Panc1 (cell line): ENCODE measurements around the gene SLC22A16. TPM values are rescaled to one million over a fixed set of nuclear protein-coding genes. Genes with fewer than 3 reads are reported as not detected.

Experiments
- ATAC-seq: fragments of 200-7000 bp; cut with Tn5 transposase; 2 replicates; pipeline ENCODE4 v1.9.1; 2020; ENCODE audit warnings: mild to moderate bottlenecking, moderate library complexity
- BruUV-seq: library from RNA; stranded (reverse); fragments of 400-500 nt; replicated peaks from 2 replicates; lab custom pipeline; 2021; lab: Mats Ljungman, UMichigan
- CTCF ChIA-PET: fragments of 300-600 bp; sonication (Branson Sonifier 250); formaldehyde crosslinking; loops from one replicate; lab custom pipeline; 2022; ENCODE audit warnings: antibody characterized with exemption; lab: Charles Lee
- POLR2A ChIA-PET: fragments of 300-600 bp; sonication (Branson Sonifier 250); formaldehyde crosslinking; loops from one replicate; lab custom pipeline; 2022; ENCODE audit warnings: antibody characterized with exemption; lab: Charles Lee
- DNase-seq: peaks from one replicate; pipeline ENCODE4 v3.0.0-alpha.2; 2010; ENCODE audit warnings: low read depth, low spot score
- H3K27ac ChIP-seq: 2 replicates; pipeline ENCODE4 v1.5.1; 2011; ENCODE audit warnings: mild to moderate bottlenecking, low read length, inconsistent platforms
- H3K27me3 ChIP-seq: fragments of 200-500 bp; sonication (Bioruptor generic); 2 replicates; pipeline ENCODE4 v1.6.0; 2014; ENCODE audit warnings: low read length, inconsistent platforms; ENCODE audit not compliant: control insufficient read depth, insufficient read depth
- H3K36me3 ChIP-seq: fragments of 200-500 bp; sonication (Bioruptor generic); 2 replicates; pipeline ENCODE4 v1.5.1; 2014; ENCODE audit warnings: inconsistent platforms, mild to moderate bottlenecking, low read length, moderate library complexity; ENCODE audit not compliant: control insufficient read depth, insufficient read depth
- H3K4me1 ChIP-seq: 2 replicates; pipeline ENCODE4 v1.5.1; 2011; ENCODE audit warnings: inconsistent platforms, mild to moderate bottlenecking, low read length, moderate library complexity; ENCODE audit not compliant: control insufficient read depth, insufficient read depth
- H3K4me3 ChIP-seq, 2 experiments: 2 replicates each; pipeline ENCODE4 v1.5.1; 2011 to 2012; ENCODE audit warnings: low read depth in 2 of 2, low read length in 2 of 2, mild to moderate bottlenecking in 2 of 2, inconsistent platforms in 1 of 2, moderate library complexity in 1 of 2
- H3K9me3 ChIP-seq: fragments of 200-500 bp; sonication (Bioruptor generic); 2 replicates; pipeline ENCODE4 v1.5.1; 2014; ENCODE audit warnings: low read depth, mild to moderate bottlenecking, inconsistent platforms, low read length, moderate library complexity; ENCODE audit not compliant: control insufficient read depth, insufficient read depth
- CTCF ChIP-seq: fragments of 450-650 bp; IDR thresholded peaks from 2 replicates; pipeline ENCODE4 v1.5.1; 2017; ENCODE audit warnings: mild to moderate bottlenecking
- POLR2AphosphoS5 ChIP-seq: IDR thresholded peaks from 2 replicates; pipeline ENCODE4 v1.6.1; 2012; ENCODE audit warnings: mild to moderate bottlenecking, low read depth, low read length, moderate library complexity
- REST ChIP-seq, 2 experiments: IDR thresholded peaks; 2 replicates each; pipeline ENCODE4 v1.6.1; 2011 to 2012; ENCODE audit warnings: low read depth in 2 of 2, control low read depth in 1 of 2, low read length in 1 of 2, mild to moderate bottlenecking in 1 of 2, moderate library complexity in 1 of 2; ENCODE audit not compliant: insufficient read depth in 1 of 2
- SIN3A ChIP-seq: IDR thresholded peaks from 2 replicates; pipeline ENCODE4 v1.6.1; 2012; ENCODE audit warnings: low read depth, mild to moderate bottlenecking, low read length, moderate library complexity, borderline replicate concordance; ENCODE audit not compliant: insufficient read depth
- TCF7L2 ChIP-seq: IDR thresholded peaks from 2 replicates; pipeline ENCODE4 v1.6.1; 2011; ENCODE audit warnings: mild to moderate bottlenecking, low read depth, low read length, inconsistent platforms
- in situ Hi-C: cut with HindIII; loops from 2 replicates; pipeline ENCODE4 v1.10.0; 2016; ENCODE audit warnings: low sequenced_read_pairs, low pct_unique_long_range_greater_than_20kb
- intact Hi-C: fragments of 100-400 bp; cut with micrococcal nuclease; formaldehyde crosslinking; loops from one replicate; pipeline ENCODE4 v1.10.0; 2022; ENCODE audit not compliant: unreplicated experiment
- total RNA-seq: library from RNA; stranded (reverse); gene quantifications from one replicate; pipeline ENCODE4 v1.2.1, GENCODE V29; 2021; ENCODE audit not compliant: unreplicated experiment

Gene SLC22A16
- total RNA-seq, 1 experiment from 2014 or later, result not detected

DNA sequence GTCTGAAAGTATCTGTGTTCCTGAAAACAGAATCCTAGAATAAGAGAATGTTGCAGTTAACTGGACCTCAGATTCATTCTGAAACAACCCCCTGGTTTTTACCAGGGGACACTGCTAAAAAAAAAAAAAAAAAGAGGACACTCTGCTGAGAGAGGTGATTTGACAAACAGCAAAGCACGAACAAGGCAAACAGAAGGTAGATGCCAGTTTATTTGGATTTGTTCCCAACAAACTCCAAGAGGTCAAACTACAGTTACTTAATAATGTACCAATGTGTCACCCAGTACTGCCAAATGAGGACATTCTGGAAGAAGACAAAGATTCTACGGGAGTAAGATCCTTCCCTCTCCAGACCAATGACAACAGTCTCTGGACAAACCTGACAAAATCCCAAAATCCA lies 40.6 kb upstream of the SLC22A16 start:
- no peak for ATAC-seq
- H3K4me3 ChIP-seq, result no peak overlapping the region
- BruUV-seq, result no TSS peak
- intact Hi-C loops, result no loop called here
- H3K4me1 ChIP-seq, result no peaks in the 10 kb centered on the region
- POLR2A ChIA-PET, result no interaction called here
- CTCF ChIA-PET, result no interaction called here
- H3K9me3 ChIP-seq, result no peaks in the 10 kb centered on the region
- in situ Hi-C loops, result no loop called here
- TF ChIP-seq SIN3A (no peak), CTCF (no peak), POLR2AphosphoS5 (no peak), TCF7L2 (no peak), REST (IDR thresholded peaks at IDR 0.05; ENCODE audit: insufficient read depth in 1 of 2, low read depth in 2 of 2, low read length in 1 of 2) (no peak)
- no peaks in the 10 kb centered on the region for H3K36me3 ChIP-seq
- no peaks in the 10 kb centered on the region for H3K27me3 ChIP-seq
- H3K27ac ChIP-seq, result no peak overlapping the region
- DNase-seq, result no peak

DNA sequence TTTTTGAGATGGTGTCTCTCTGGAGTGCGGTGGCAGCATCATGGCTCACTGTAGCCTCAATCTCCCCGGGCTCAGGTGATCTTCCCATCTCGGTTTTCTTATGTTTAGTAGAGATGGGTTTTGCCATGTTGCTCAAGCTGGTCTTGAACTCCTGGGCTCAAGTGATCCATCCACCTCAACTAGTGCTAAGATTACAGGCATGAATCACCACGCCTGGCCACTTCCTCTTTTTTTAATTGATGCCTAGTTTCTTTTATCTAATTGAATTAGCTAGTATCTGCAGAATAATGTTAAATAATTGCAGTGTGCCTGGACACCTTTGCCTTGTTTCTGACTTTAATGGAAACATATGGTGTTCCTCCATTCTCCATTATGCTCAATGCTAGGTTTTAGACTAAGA lies 38.4 kb upstream of the SLC22A16 start:
- in situ Hi-C loops, result no loop called here
- intact Hi-C loops, result no loop called here

More for the DNA sequence above, 38.4 kb upstream of the SLC22A16 start:
- no peak overlapping the region for H3K4me3 ChIP-seq
- no TSS peak for BruUV-seq
- H3K27ac ChIP-seq, result no peak overlapping the region
- peaks cover 7% of the 10 kb centered on the region; the same call in 1 of the 2 replicates for H3K4me1 ChIP-seq
- TF ChIP-seq SIN3A (no peak), TCF7L2 (no peak), REST (IDR thresholded peaks at IDR 0.05; ENCODE audit: insufficient read depth in 1 of 2, low read depth in 2 of 2, low read length in 1 of 2) (no peak), CTCF (no peak), POLR2AphosphoS5 (no peak)
- H3K9me3 ChIP-seq, result no peaks in the 10 kb centered on the region
- DNase-seq, result no peak
- ChIA-PET POLR2A (no interaction called here), CTCF (no interaction called here)
- H3K36me3 ChIP-seq, result no peaks in the 10 kb centered on the region
- ATAC-seq, result no peak
- H3K27me3 ChIP-seq, result no peaks in the 10 kb centered on the region
